K562 (cell line): ENCODE results near the gene PDCD1LG2. TPM values are rescaled to one million over a fixed set of nuclear protein-coding genes. Genes with fewer than 3 reads are reported as not detected.

ENCODE experiments used
- ATAC-seq: fragments of 200-7000 bp; cut with Tn5 transposase; 3 replicates; pipeline ENCODE4 v1.9.1; 2020; ENCODE audit warnings: moderate library complexity
- BruUV-seq: library from RNA; stranded (reverse); fragments of 400-500 nt; replicated peaks from 2 replicates; lab custom pipeline; 2021; lab: Mats Ljungman, UMichigan
- CTCF ChIA-PET: fragments of 300-600 bp; formaldehyde crosslinking; extraction: SDS; loops from one replicate; lab custom pipeline; 2021; ENCODE audit warnings: low intra/inter-chr PET ratio; lab: Yijun Ruan, JAX
- POLR2A ChIA-PET: fragments of 300-600, 350-650 bp; sonication (Branson Sonifier 250); formaldehyde crosslinking; extraction: SDS; loops from one replicate; lab custom pipeline; 2021; ENCODE audit warnings: antibody characterized with exemption, inconsistent platforms; lab: Yijun Ruan, JAX
- DNase-seq, 4 experiments: peaks; one replicate each; pipeline versions ENCODE4 v3.0.0 to v3.0.0-alpha.2; 2011 to 2018; ENCODE audit warnings: low spot score in 3 of 4, mixed read lengths in 3 of 4; ENCODE audit errors: extremely low read depth in 1 of 4
- FAIRE-seq: peaks from 2 replicates; lab custom pipeline; 2011; peaks lifted over from hg19 to GRCh38; lab: Jason Lieb, UNC
- H2AFZ ChIP-seq: 2 replicates; pipeline ENCODE4 v1.6.0; 2011; ENCODE audit warnings: low read depth, low read length, control low read depth, inconsistent platforms
- H3K27ac ChIP-seq: fragments of 200-600 bp; 3 replicates; pipeline ENCODE4 v1.8.0; 2011; ENCODE audit warnings: low read depth, mild to moderate bottlenecking, control low read depth, inconsistent platforms, low read length, moderate library complexity, mixed read lengths; ENCODE audit errors: extremely low read depth
- H3K27me3 ChIP-seq, 2 experiments: fragments of 300-600 bp in 1 of 2; 2 replicates in 1 of 2; 3 replicates in 1 of 2; pipeline versions ENCODE4 v1.6.0 to v1.8.0; 2011; ENCODE audit warnings: inconsistent platforms in 2 of 2, low read length in 2 of 2, mild to moderate bottlenecking in 1 of 2, mixed read lengths in 1 of 2, moderate library complexity in 1 of 2; ENCODE audit not compliant: control insufficient read depth in 2 of 2, insufficient read depth in 2 of 2
- H3K36me3 ChIP-seq: fragments of 300-600 bp; 3 replicates; pipeline ENCODE4 v1.8.0; 2011; ENCODE audit warnings: mild to moderate bottlenecking, low read length, inconsistent platforms; ENCODE audit not compliant: control insufficient read depth, insufficient read depth
- H3K4me1 ChIP-seq, 2 experiments: fragments of 200-600 bp in 1 of 2; replicated peaks in 1 of 2; 2 replicates in 1 of 2; 3 replicates in 1 of 2; pipeline versions ENCODE4 v1.5.1 to v1.8.0; 2011; ENCODE audit warnings: inconsistent platforms in 2 of 2, low read length in 2 of 2, mild to moderate bottlenecking in 1 of 2, mixed read lengths in 1 of 2, moderate library complexity in 1 of 2; ENCODE audit not compliant: control insufficient read depth in 2 of 2, insufficient read depth in 2 of 2
- H3K4me2 ChIP-seq: 2 replicates; pipeline ENCODE4 v1.6.1; 2011; ENCODE audit warnings: low read length, control low read depth, inconsistent platforms, mixed read lengths; ENCODE audit not compliant: insufficient read depth
- H3K4me3 ChIP-seq: fragments of 200-600 bp; sonication (generic), shearing (Covaris generic); 2 replicates; pipeline ENCODE4 v1.5.1; 2016; ENCODE audit warnings: control low read depth, inconsistent platforms
- H3K79me2 ChIP-seq: fragments of 200-600 bp; 3 replicates; pipeline ENCODE4 v1.8.0; 2011; ENCODE audit warnings: low read length, inconsistent platforms; ENCODE audit not compliant: control insufficient read depth, insufficient read depth
- H3K9ac ChIP-seq, 2 experiments: 2 replicates each; pipeline versions ENCODE4 v1.6.0 to v1.6.1; 2011; ENCODE audit warnings: low read depth in 2 of 2, low read length in 2 of 2, control low read depth in 1 of 2, inconsistent platforms in 1 of 2, mild to moderate bottlenecking in 1 of 2, mixed read lengths in 1 of 2; ENCODE audit not compliant: insufficient read depth in 1 of 2
- H3K9me1 ChIP-seq: one replicate; pipeline ENCODE4 v1.6.0; 2011; ENCODE audit warnings: inconsistent platforms, mild to moderate bottlenecking, low read length, moderate library complexity; ENCODE audit not compliant: control insufficient read depth, insufficient read depth
- H3K9me3 ChIP-seq: replicated peaks from 2 replicates; pipeline ENCODE4 v1.5.1; 2011; ENCODE audit warnings: low read depth, low read length, inconsistent platforms; ENCODE audit not compliant: control insufficient read depth, insufficient read depth
- H4K20me1 ChIP-seq: replicated peaks from 2 replicates; pipeline ENCODE4 v1.6.1; 2011; ENCODE audit warnings: low read length, inconsistent platforms, mixed read lengths; ENCODE audit not compliant: control insufficient read depth, insufficient read depth
- E2F3 ChIP-seq: fragments of 250-450 bp; sonication (Bioruptor Pico); IDR thresholded peaks from 2 replicates; pipeline ENCODE4 v1.4.0; 2020; ENCODE audit warnings: mild to moderate bottlenecking
- ESRRB ChIP-seq: fragments of 250-450 bp; sonication (Bioruptor Pico); IDR thresholded peaks from 2 replicates; pipeline ENCODE4 v1.5.0; 2020; ENCODE audit warnings: mild to moderate bottlenecking, moderate library complexity, borderline replicate concordance
- FOSL1 ChIP-seq: fragments of 200-800 bp; sonication (Bioruptor generic); conservative IDR thresholded peaks from 2 replicates; pipeline ENCODE4 v1.6.1; 2016; ENCODE audit warnings: missing genetic modification characterization, missing compliant biosample characterization
- NELFE ChIP-seq: IDR thresholded peaks from 2 replicates; pipeline ENCODE4 v1.6.1; 2011; ENCODE audit warnings: mild to moderate bottlenecking; ENCODE audit not compliant: insufficient read depth, insufficient read length
- NFXL1 ChIP-seq: fragments of 450-650 bp; formaldehyde crosslinking; IDR thresholded peaks from 2 replicates; pipeline ENCODE4 v1.4.0; 2021; ENCODE audit warnings: mild to moderate bottlenecking
- OTX1 ChIP-seq: fragments of 450-650 bp; formaldehyde crosslinking; IDR thresholded peaks from 2 replicates; pipeline ENCODE4 v1.4.0; 2022; ENCODE audit warnings: mild to moderate bottlenecking
- POLR2AphosphoS5 ChIP-seq: IDR thresholded peaks from 2 replicates; pipeline ENCODE4 v1.6.1; 2011; ENCODE audit warnings: mild to moderate bottlenecking, low read depth, low read length, moderate library complexity; ENCODE audit not compliant: control insufficient read depth, insufficient read depth
- PYGO2 ChIP-seq: fragments of 450-650 bp; IDR thresholded peaks from 2 replicates; pipeline ENCODE4 v1.6.1; 2016; ENCODE audit warnings: mild to moderate bottlenecking, missing genetic modification characterization, moderate library complexity, missing compliant biosample characterization
- SAP30 ChIP-seq: fragments of 200-600 bp; sonication (generic); IDR thresholded peaks from 2 replicates; pipeline ENCODE4 v1.6.1; 2012; ENCODE audit warnings: borderline replicate concordance, low read depth, mild to moderate bottlenecking, moderate library complexity, low read length, control low read depth, inconsistent platforms; ENCODE audit not compliant: insufficient read depth, poor library complexity, severe bottlenecking
- XRCC5 ChIP-seq: fragments of 200-400 bp; formaldehyde crosslinking; IDR thresholded peaks from 2 replicates; pipeline ENCODE4 v1.6.1; 2017; ENCODE audit warnings: low read depth, mild to moderate bottlenecking, low read length
- ZNF146 ChIP-seq: IDR thresholded peaks from one replicate; pipeline ENCODE4 v1.6.1; 2018; ENCODE audit warnings: missing compliant biosample characterization; ENCODE audit not compliant: unreplicated experiment
- ZNF408 ChIP-seq: fragments of 250-450 bp; sonication (Bioruptor Pico); IDR thresholded peaks from 2 replicates; pipeline ENCODE4 v1.4.0; 2020; ENCODE audit warnings: low read depth, mild to moderate bottlenecking, moderate library complexity
- ZNF583 ChIP-seq: fragments of 250-450 bp; sonication (Bioruptor Pico); IDR thresholded peaks from 2 replicates; pipeline ENCODE4 v1.4.0; 2020
- ZZZ3 ChIP-seq: fragments of 450-650 bp; IDR thresholded peaks from 2 replicates; pipeline ENCODE4 v1.6.1; 2016; ENCODE audit warnings: antibody characterized with exemption, mild to moderate bottlenecking, moderate library complexity
- WGBS: fragments of 100-300 bp; shearing (Covaris generic); methylation state at CpG from one replicate; pipeline ENCODE4 v1.1.6; 2016; ENCODE audit warnings: low coverage, mixed read lengths; ENCODE audit not compliant: insufficient coverage; ENCODE audit errors: missing lambda C conversion rate; 5-methylcytosine and 5-hydroxymethylcytosine counted together
- in situ Hi-C: fragments of 300-500 bp; cut with MboI; formaldehyde crosslinking; loops from 4 replicates; pipeline ENCODE4 v1.15.0; 2018; ENCODE audit warnings: inconsistent platforms, mixed read lengths
- intact Hi-C: fragments of 100-400 bp; cut with micrococcal nuclease; formaldehyde crosslinking; loops from 2 replicates; pipeline ENCODE4 v1.14.2; 2022
- polyA plus RNA-seq, 8 experiments: library from polyadenylated mRNA; depleted of rRNA in 4 of 8; stranded (reverse) in 5 of 8; unstranded in 3 of 8; fragments of >200 nt; fragmentation: Nextera tagmentation in 2 of 8; fragmentation: Illumina TruSeq in 1 of 8; extraction: Ambion mirVana in 2 of 8; extraction: Trizol in 1 of 8; gene quantifications; 2 replicates each; pipeline versions ENCODE4 v1.2.1 to v1.2.3, GENCODE V29; 2011 to 2014; ENCODE audit warnings: inconsistent platforms in 1 of 8, missing spikeins in 1 of 8
- total RNA-seq, 7 experiments: library from RNA; depleted of rRNA in 6 of 7; stranded (reverse); fragments of >200 nt in 6 of 7; fragmentation: Illumina TruSeq in 2 of 7; extraction: Trizol in 2 of 7; gene quantifications; 2 replicates each; pipeline versions ENCODE4 v1.2.1 to v1.2.3, GENCODE V29; 2011 to 2021; ENCODE audit warnings: low replicate concordance in 1 of 7
- TF ChIP-seq, protein P1 (sequence below): fragments of 450-650 bp; formaldehyde crosslinking; conservative IDR thresholded peaks from 2 replicates; pipeline ENCODE4 v1.4.0; 2022; ENCODE audit warnings: mild to moderate bottlenecking, missing genetic modification characterization

PDCD1LG2 gene
- total and polyA plus RNA-seq, 9 of the 15 experiments (the other 6 are each of a cell fraction or from before 2014, with no cell fraction given) = not detected

DNA sequence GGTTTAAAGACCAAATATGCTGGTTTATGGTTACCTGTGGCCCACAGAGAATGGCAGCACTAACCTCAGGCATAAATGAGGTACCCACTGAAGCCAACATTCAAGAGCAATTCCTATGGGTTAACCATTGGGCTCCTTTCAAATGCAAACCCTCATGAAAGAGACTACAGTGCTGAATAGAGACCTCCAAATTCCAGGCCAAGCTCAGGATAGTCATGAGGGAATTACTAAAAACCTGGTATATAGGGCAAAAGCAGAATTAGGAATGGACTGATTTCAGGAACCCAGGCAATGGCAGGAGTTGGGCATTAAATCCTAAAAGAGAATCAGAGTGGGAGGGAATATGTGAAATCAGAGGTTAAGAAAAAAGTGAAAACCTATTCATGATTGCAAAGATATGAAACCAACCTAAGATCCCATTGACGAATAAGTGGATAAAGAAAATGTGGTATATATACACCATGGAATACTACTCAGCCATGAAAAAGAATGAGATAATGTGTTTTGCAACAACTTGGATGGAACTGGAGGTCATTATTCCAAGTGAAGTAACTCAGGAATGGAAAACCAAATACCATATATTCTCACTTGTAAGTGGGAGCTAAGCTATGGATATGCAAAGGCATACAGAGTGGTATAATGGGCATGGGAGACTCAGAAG lies 51.6 kb downstream of the PDCD1LG2 start:
- Histone ChIP-seq H3K9me3 (no peaks in the 10 kb centered on the region), H3K4me1 (no peaks in the 10 kb centered on the region), H3K27ac (no peak overlapping the region), H3K9ac (no peak overlapping the region), H3K27me3 (no peaks in the 10 kb centered on the region), H3K36me3 (no peaks in the 10 kb centered on the region), H3K9me1 (no peaks in the 10 kb centered on the region), H3K4me2 (no peak overlapping the region), H3K79me2 (no peaks in the 10 kb centered on the region), H2AFZ (no peak overlapping the region), H3K4me3 (no peak overlapping the region), H4K20me1 (no peaks in the 10 kb centered on the region)
- CTCF ChIA-PET = no interaction called here
- 11% methylated on average over 1 of the region's 1 CpG for WGBS
- ATAC-seq (no peak), DNase-seq (no peak), FAIRE-seq (no peak)
- POLR2A ChIA-PET = no interaction called here
- BruUV-seq = no TSS peak
- in situ Hi-C loops (no loop called here), intact Hi-C loops (no loop called here)
- TF ChIP-seq ZNF146 (CRISPR knock-in tag) = peak; percentile 68
- no peak for TF ChIP-seq OTX1 (CRISPR knock-in tag)
- no peak for TF ChIP-seq POLR2AphosphoS5
- TF ChIP-seq PYGO2 (tag) = no peak

DNA sequence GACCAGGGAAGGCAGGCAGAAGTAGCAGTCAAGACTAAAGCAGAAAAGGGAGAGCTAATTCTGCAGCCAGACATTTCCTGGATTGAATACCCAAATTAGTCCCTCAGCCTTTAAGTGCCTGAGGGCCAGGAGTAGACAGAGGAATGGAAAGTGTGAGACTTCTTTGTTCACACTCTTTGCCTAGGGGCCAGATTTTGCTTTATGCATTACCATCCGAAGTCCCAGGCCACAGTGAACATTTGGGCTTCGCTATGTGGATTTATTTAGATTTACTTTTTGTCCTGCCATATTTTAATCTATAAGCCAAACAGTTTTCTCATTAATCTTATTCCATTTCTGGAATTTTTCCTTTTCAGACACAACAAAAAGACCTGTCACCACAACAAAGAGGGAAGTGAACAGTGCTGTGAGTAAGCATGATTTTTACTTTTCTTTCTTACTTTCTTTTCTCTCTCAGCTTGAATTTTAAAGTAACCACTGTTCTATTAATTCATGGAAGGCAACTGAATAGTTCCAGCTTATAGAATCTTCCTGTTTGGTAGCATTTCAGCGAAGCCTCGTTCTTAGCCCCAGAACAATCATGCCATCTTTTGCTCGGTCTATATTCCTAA lies 52.6 kb downstream of the PDCD1LG2 start:
- 6% methylated on average over 5 of the region's 5 CpGs for WGBS
- Histone ChIP-seq H3K36me3 (no peaks in the 10 kb centered on the region), H3K9ac (no peak overlapping the region), H3K4me2 (no peak overlapping the region), H4K20me1 (no peaks in the 10 kb centered on the region), H3K9me3 (no peaks in the 10 kb centered on the region), H3K27me3 (no peaks in the 10 kb centered on the region), H3K4me1 (no peaks in the 10 kb centered on the region), H3K27ac (no peak overlapping the region), H3K79me2 (no peaks in the 10 kb centered on the region), H3K9me1 (no peaks in the 10 kb centered on the region), H2AFZ (no peak overlapping the region), H3K4me3 (no peak overlapping the region)
- FAIRE-seq (no peak), ATAC-seq (no peak), DNase-seq (no peak)
- intact Hi-C loops = no loop called here
- in situ Hi-C loops = no loop called here
- POLR2A ChIA-PET = no interaction called here
- BruUV-seq = no TSS peak
- CTCF ChIA-PET = no interaction called here
- TF ChIP-seq POLR2AphosphoS5 = no peak
- no peak for TF ChIP-seq SAP30
- TF ChIP-seq NFXL1 (CRISPR knock-in tag) = no peak
- no peak for TF ChIP-seq ZZZ3
- no peak for TF ChIP-seq NELFE
- no peak for TF ChIP-seq ZNF408 (CRISPR knock-in tag)
- no peak for TF ChIP-seq FOSL1 (tag)
- TF ChIP-seq, protein P1, sequence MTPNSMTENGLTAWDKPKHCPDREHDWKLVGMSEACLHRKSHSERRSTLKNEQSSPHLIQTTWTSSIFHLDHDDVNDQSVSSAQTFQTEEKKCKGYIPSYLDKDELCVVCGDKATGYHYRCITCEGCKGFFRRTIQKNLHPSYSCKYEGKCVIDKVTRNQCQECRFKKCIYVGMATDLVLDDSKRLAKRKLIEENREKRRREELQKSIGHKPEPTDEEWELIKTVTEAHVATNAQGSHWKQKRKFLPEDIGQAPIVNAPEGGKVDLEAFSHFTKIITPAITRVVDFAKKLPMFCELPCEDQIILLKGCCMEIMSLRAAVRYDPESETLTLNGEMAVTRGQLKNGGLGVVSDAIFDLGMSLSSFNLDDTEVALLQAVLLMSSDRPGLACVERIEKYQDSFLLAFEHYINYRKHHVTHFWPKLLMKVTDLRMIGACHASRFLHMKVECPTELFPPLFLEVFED (CRISPR knock-in tag) = no peak
- no peak for TF ChIP-seq XRCC5
- no peak for TF ChIP-seq E2F3 (CRISPR knock-in tag)
- no peak for TF ChIP-seq ESRRB (CRISPR knock-in tag)
- TF ChIP-seq ZNF583 (CRISPR knock-in tag) = no peak
